H9 (cell line): ENCODE data around the gene AP4M1. TPM values are rescaled to one million over a fixed set of nuclear protein-coding genes. Genes with fewer than 3 reads are reported as not detected.

ENCODE experiments used
- DNase-seq: peaks from one replicate; pipeline ENCODE4 v3.0.0-alpha.2; 2017
- H2AFZ ChIP-seq: one replicate; pipeline ENCODE4 v1.6.1; 2013; ENCODE audit warnings: mild to moderate bottlenecking, low read length, control low read depth, moderate library complexity
- H2AK5ac ChIP-seq: 2 replicates; pipeline ENCODE4 v1.6.1; 2013; ENCODE audit warnings: low read length, control low read depth, mixed read lengths; ENCODE audit not compliant: insufficient read length
- H2BK120ac ChIP-seq: one replicate; pipeline ENCODE4 v1.6.1; 2013; ENCODE audit warnings: low read depth, mild to moderate bottlenecking, low read length, control low read depth, inconsistent platforms; ENCODE audit not compliant: poor library complexity, severe bottlenecking
- H2BK12ac ChIP-seq: 2 replicates; pipeline ENCODE4 v1.6.1; 2013; ENCODE audit warnings: low read length, control low read depth, mixed read lengths, low read depth; ENCODE audit not compliant: insufficient read length
- H2BK15ac ChIP-seq: 2 replicates; pipeline ENCODE4 v1.6.1; 2013; ENCODE audit warnings: low read depth, low read length, control low read depth
- H2BK20ac ChIP-seq: one replicate; pipeline ENCODE4 v1.6.1; 2013; ENCODE audit warnings: low read depth, mild to moderate bottlenecking, low read length, control low read depth, inconsistent platforms; ENCODE audit not compliant: poor library complexity, severe bottlenecking
- H2BK5ac ChIP-seq: 2 replicates; pipeline ENCODE4 v1.6.1; 2013; ENCODE audit warnings: low read length, control low read depth, mixed read lengths; ENCODE audit not compliant: insufficient read length
- H3K14ac ChIP-seq: 2 replicates; pipeline ENCODE4 v1.6.1; 2013; ENCODE audit warnings: low read length, control low read depth; ENCODE audit not compliant: insufficient read depth
- H3K18ac ChIP-seq: 2 replicates; pipeline ENCODE4 v1.6.1; 2013; ENCODE audit warnings: low read depth, mild to moderate bottlenecking, mixed read lengths, low read length, control low read depth; ENCODE audit not compliant: insufficient read length
- H3K23ac ChIP-seq: 2 replicates; pipeline ENCODE4 v1.6.1; 2013; ENCODE audit warnings: low read length, control low read depth, mixed read lengths, low read depth; ENCODE audit not compliant: insufficient read length
- H3K23me2 ChIP-seq: 2 replicates; pipeline ENCODE4 v1.6.1; 2013; ENCODE audit warnings: low read depth, mild to moderate bottlenecking, mixed read lengths, low read length, control low read depth; ENCODE audit not compliant: insufficient read length, poor library complexity, severe bottlenecking
- H3K27ac ChIP-seq: 2 replicates; pipeline ENCODE4 v1.5.1; 2013; ENCODE audit warnings: low read length, control low read depth, mixed read lengths, low read depth; ENCODE audit not compliant: insufficient read length
- H3K27me3 ChIP-seq: 2 replicates; pipeline ENCODE4 v1.6.1; 2013; ENCODE audit warnings: low read length, control low read depth, inconsistent platforms; ENCODE audit not compliant: insufficient read depth
- H3K4ac ChIP-seq: 2 replicates; pipeline ENCODE4 v1.6.1; 2013; ENCODE audit warnings: low read depth, mild to moderate bottlenecking, control low read depth, inconsistent platforms, low read length, moderate library complexity
- H3K4me1 ChIP-seq: 2 replicates; pipeline ENCODE4 v1.6.1; 2013; ENCODE audit warnings: low read length, control low read depth, inconsistent platforms; ENCODE audit not compliant: insufficient read depth
- H3K4me2 ChIP-seq: 2 replicates; pipeline ENCODE4 v1.6.1; 2013; ENCODE audit warnings: low read length, control low read depth, mixed read lengths; ENCODE audit not compliant: insufficient read length, insufficient read depth
- H3K56ac ChIP-seq: 2 replicates; pipeline ENCODE4 v1.6.1; 2013; ENCODE audit warnings: low read depth, mild to moderate bottlenecking, mixed read lengths, low read length, control low read depth; ENCODE audit not compliant: insufficient read length
- H3K79me1 ChIP-seq: 2 replicates; pipeline ENCODE4 v1.6.1; 2013; ENCODE audit warnings: low read depth, mild to moderate bottlenecking, moderate library complexity, low read length, control low read depth, inconsistent platforms; ENCODE audit not compliant: insufficient read depth, poor library complexity, severe bottlenecking
- H3K79me2 ChIP-seq: 2 replicates; pipeline ENCODE4 v1.6.1; 2013; ENCODE audit warnings: low read length, control low read depth, inconsistent platforms; ENCODE audit not compliant: insufficient read depth
- H3K9ac ChIP-seq: 2 replicates; pipeline ENCODE4 v1.6.1; 2013; ENCODE audit warnings: low read length, control low read depth, mixed read lengths; ENCODE audit not compliant: insufficient read length; ENCODE audit errors: extremely low read depth
- H3K9me3 ChIP-seq: one replicate; pipeline ENCODE4 v1.6.1; 2013; ENCODE audit warnings: low read depth, low read length, inconsistent platforms; ENCODE audit not compliant: control insufficient read depth
- H3T11ph ChIP-seq: one replicate; pipeline ENCODE4 v1.6.1; 2013; ENCODE audit warnings: mild to moderate bottlenecking, low read length, control low read depth, inconsistent platforms
- H4K20me1 ChIP-seq: one replicate; pipeline ENCODE4 v1.6.1; 2013; ENCODE audit not compliant: control insufficient read depth, insufficient read length, insufficient read depth
- H4K5ac ChIP-seq: 2 replicates; pipeline ENCODE4 v1.6.1; 2013; ENCODE audit warnings: low read depth, mild to moderate bottlenecking, mixed read lengths, low read length, control low read depth; ENCODE audit not compliant: insufficient read length
- H4K8ac ChIP-seq: replicated peaks from 2 replicates; pipeline ENCODE4 v1.6.1; 2013; ENCODE audit warnings: low read length, control low read depth, mixed read lengths, low read depth; ENCODE audit not compliant: insufficient read length
- H4K91ac ChIP-seq: 2 replicates; pipeline ENCODE4 v1.6.1; 2013; ENCODE audit warnings: low read depth, mild to moderate bottlenecking, moderate library complexity, mixed read lengths, low read length, control low read depth; ENCODE audit not compliant: insufficient read length
- H3K27ac Mint-ChIP-seq, 3 experiments: 2 replicates in 2 of 3; 3 replicates in 1 of 3; pipeline ENCODE4 v1.8.0; 2020 to 2021; ENCODE audit warnings: mixed read lengths in 3 of 3, mild to moderate bottlenecking in 1 of 3, moderate library complexity in 1 of 3
- H3K27me3 Mint-ChIP-seq: 2 replicates; pipeline ENCODE4 v1.8.0; 2021; ENCODE audit warnings: low read depth, mild to moderate bottlenecking, moderate library complexity, mixed read lengths
- H3K36me3 Mint-ChIP-seq, 3 experiments: 2 replicates in 2 of 3; 3 replicates in 1 of 3; pipeline ENCODE4 v1.8.0; 2020 to 2021; ENCODE audit warnings: low read depth in 3 of 3, mixed read lengths in 3 of 3; ENCODE audit not compliant: insufficient read depth in 1 of 3
- H3K4me1 Mint-ChIP-seq, 2 experiments: 2 replicates each; pipeline ENCODE4 v1.8.0; 2020; ENCODE audit warnings: mixed read lengths in 2 of 2
- H3K4me3 Mint-ChIP-seq, 2 experiments: 2 replicates in 1 of 2; 3 replicates in 1 of 2; pipeline ENCODE4 v1.8.0; 2020 to 2021; ENCODE audit warnings: mild to moderate bottlenecking in 2 of 2, mixed read lengths in 2 of 2, moderate library complexity in 1 of 2
- H3K9me3 Mint-ChIP-seq, 2 experiments: 2 replicates in 1 of 2; 3 replicates in 1 of 2; pipeline ENCODE4 v1.8.0; 2020; ENCODE audit warnings: mild to moderate bottlenecking in 2 of 2, mixed read lengths in 2 of 2, moderate library complexity in 1 of 2
- WGBS: extraction: QIAGEN DNeasy Blood & Tissue Kit; methylation state at CpG from one replicate; pipeline ENCODE4 v1.1.7; 2013; ENCODE audit warnings: missing lambda C conversion rate, low lambda C conversion rate, mixed read lengths; ENCODE audit not compliant: insufficient read length; ENCODE audit errors: extremely low coverage; 5-methylcytosine and 5-hydroxymethylcytosine counted together
- microRNA-seq: library from miRNA; unstranded; fragments of <30 nt; microRNA quantifications from one replicate; pipeline ENCODE4, GENCODE V29; 2020; ENCODE audit warnings: borderline microRNAs expressed
- total RNA-seq: library from RNA; stranded (reverse); gene quantifications from 2 replicates; pipeline ENCODE4 v1.2.1, GENCODE V29; 2021
- TF ChIP-seq, protein P1 (sequence below): fragments of 200-600 bp; sonication (generic); conservative IDR thresholded peaks from 3 replicates; pipeline ENCODE4 v1.8.0; 2021; ENCODE audit warnings: antibody characterized with exemption, mild to moderate bottlenecking

Gene AP4M1
- total RNA-seq, 1 experiment from 2014 or later = 18.8 TPM

DNA sequence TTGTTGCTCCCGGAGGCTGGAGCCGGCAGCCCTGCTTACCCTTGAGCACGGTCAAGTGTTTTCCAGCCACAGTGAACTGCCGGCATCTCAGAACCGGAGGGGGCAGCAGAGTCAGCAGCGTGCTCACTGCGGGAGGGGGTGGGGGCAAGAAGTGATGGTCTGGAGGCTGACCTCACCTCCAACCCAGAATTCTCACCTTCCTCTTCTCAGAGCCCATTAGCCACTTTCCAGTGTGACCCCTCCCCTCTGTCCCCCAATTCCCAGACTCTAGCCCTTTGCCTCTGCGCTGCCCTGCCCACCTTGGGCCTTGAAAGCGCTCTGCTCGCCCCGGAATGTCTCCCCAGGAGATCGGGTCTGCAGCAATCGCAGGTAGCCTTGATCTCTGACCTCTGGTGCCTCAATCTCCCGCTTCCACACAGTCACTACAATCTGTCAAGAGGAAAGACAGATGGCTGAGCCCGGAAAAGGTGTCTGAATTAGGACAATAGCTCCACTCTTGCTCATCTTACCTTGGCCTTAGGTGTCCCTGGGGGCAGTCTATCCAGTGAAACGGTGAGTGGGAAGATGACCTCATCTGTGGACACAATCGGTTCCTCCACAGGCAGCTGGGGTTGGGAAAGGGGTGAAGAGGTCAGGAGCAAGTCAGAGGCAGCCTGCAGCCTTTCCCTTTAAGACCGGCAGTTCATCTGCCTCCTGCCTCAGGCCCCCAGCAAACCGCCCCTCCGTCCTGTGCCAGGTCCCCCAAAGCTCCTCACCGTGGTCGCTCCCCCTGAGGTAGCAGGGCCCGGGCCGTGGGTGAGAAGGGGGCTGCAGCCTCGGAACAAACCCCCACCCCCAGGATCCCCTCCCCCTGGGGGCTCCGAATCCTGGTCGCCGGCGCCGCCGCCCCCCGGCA lies 56.1 kb downstream of the AP4M1 start:
- Histone ChIP-seq H2BK120ac (no peak overlapping the region), H3K23me2 (peaks cover 10% of the 10 kb centered on the region), H3K56ac (no peak overlapping the region), H3K79me2 (no peaks in the 10 kb centered on the region), H2BK20ac (no peak overlapping the region), H4K91ac (no peak overlapping the region), H3K27ac (no peak overlapping the region), H3K9me3 (no peaks in the 10 kb centered on the region), H3K14ac (peak overlapping the region; percentile 46; the same call in 1 of the 2 replicates), H2BK5ac (no peak overlapping the region), H2AFZ (no peak overlapping the region), H3K4me2 (peak overlapping the region; percentile 92), H3T11ph (no peak overlapping the region), H3K27me3 (no peaks in the 10 kb centered on the region), H4K5ac (no peak overlapping the region), H3K9ac (peak overlapping the region; percentile 68), H3K18ac (no peak overlapping the region), H3K4me1 (no peaks in the 10 kb centered on the region; the same call in 1 of the 2 replicates), H4K8ac (no peak overlapping the region), H2AK5ac (no peak overlapping the region), H3K79me1 (peaks cover 2% of the 10 kb centered on the region), H2BK15ac (no peak overlapping the region), H4K20me1 (no peaks in the 10 kb centered on the region), H2BK12ac (no peak overlapping the region), H3K4ac (no peak overlapping the region), H3K23ac (no peak overlapping the region)
- Mint-ChIP-seq H3K27me3 (no peaks in the 10 kb centered on the region; the same call in 1 of the 2 replicates), H3K4me3 (peak overlapping the region; percentile 75 to 82), H3K9me3 (no peaks in the 10 kb centered on the region), H3K4me1 (peaks cover 12 to 28% of the 10 kb centered on the region in 2 experiments), H3K27ac (peak overlapping the region in 2 of 3 experiments; percentile 7 to 92; a peak in 2 of 7 replicates), H3K36me3 (peaks cover 17 to 45% (median 42%) of the 10 kb centered on the region in 3 experiments; a peak in 6 of 7 replicates)
- DNase-seq = peak; percentile 62
- TF ChIP-seq, protein P1, sequence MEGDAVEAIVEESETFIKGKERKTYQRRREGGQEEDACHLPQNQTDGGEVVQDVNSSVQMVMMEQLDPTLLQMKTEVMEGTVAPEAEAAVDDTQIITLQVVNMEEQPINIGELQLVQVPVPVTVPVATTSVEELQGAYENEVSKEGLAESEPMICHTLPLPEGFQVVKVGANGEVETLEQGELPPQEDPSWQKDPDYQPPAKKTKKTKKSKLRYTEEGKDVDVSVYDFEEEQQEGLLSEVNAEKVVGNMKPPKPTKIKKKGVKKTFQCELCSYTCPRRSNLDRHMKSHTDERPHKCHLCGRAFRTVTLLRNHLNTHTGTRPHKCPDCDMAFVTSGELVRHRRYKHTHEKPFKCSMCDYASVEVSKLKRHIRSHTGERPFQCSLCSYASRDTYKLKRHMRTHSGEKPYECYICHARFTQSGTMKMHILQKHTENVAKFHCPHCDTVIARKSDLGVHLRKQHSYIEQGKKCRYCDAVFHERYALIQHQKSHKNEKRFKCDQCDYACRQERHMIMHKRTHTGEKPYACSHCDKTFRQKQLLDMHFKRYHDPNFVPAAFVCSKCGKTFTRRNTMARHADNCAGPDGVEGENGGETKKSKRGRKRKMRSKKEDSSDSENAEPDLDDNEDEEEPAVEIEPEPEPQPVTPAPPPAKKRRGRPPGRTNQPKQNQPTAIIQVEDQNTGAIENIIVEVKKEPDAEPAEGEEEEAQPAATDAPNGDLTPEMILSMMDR = no peak
- no CpG with 5 or more reads among the region's 32 CpGs for WGBS

Small RNA genes lying within 50 kb of the gene (microRNA-seq; reads per million reads assigned to microRNA genes)
- gene MIR106B (1,145 reads per million, percentile 95 among the genes with 10 or more reads in this experiment), gene MIR25 (128 reads per million, percentile 76 among the genes with 10 or more reads in this experiment), gene MIR4658 (not detected), gene MIR93 (2,017 reads per million, percentile 97 among the genes with 10 or more reads in this experiment)

Other genes starting within 250 kb of the AP4M1 start
- gene OR2AE1, start 224.6 kb upstream of the AP4M1 start, total RNA-seq = not detected in 2 replicates
- gene TRIM4, start 182.1 kb upstream of the AP4M1 start, total RNA-seq = 6.9 and 7.3 TPM in 2 replicates
- 1.4 and 2.3 TPM in 2 replicates for gene GJC3, start 172.0 kb upstream of the AP4M1 start, total RNA-seq
- gene AZGP1, start 125.6 kb upstream of the AP4M1 start, total RNA-seq = 0.24 TPM in 1 of 2 replicates, not detected in the other
- 28.2 and 29.8 TPM in 2 replicates for gene ZKSCAN1, start 86.0 kb upstream of the AP4M1 start, total RNA-seq
- 23.5 and 24.3 TPM in 2 replicates for gene ZSCAN21, start 51.9 kb upstream of the AP4M1 start, total RNA-seq
- gene ZNF3, start 19.9 kb upstream of the AP4M1 start, total RNA-seq = 60.4 and 62.8 TPM in 2 replicates
- 140 and 144 TPM in 2 replicates for gene COPS6, start 12.7 kb upstream of the AP4M1 start, total RNA-seq
- gene MCM7, start 246 bp upstream of the AP4M1 start, total RNA-seq = 387 and 390 TPM in 2 replicates
- 87.1 and 88.9 TPM in 2 replicates for gene TAF6, start 17.7 kb downstream of the AP4M1 start, total RNA-seq
- 10.4 and 12.3 TPM in 2 replicates for gene CNPY4, start 18.0 kb downstream of the AP4M1 start, total RNA-seq
- 1.6 and 1.9 TPM in 2 replicates for gene MBLAC1, start 25.3 kb downstream of the AP4M1 start, total RNA-seq
- gene LAMTOR4, start 47.3 kb downstream of the AP4M1 start, total RNA-seq = 164 and 179 TPM in 2 replicates
- gene TRAPPC14, start 57.1 kb downstream of the AP4M1 start, total RNA-seq = 31.8 and 32.8 TPM in 2 replicates
- 6.0 and 7.0 TPM in 2 replicates for gene GAL3ST4, start 67.0 kb downstream of the AP4M1 start, total RNA-seq
- gene GPC2, start 75.7 kb downstream of the AP4M1 start, total RNA-seq = 39.5 and 45.2 TPM in 2 replicates
- 2.6 and 3.1 TPM in 2 replicates for gene STAG3, start 76.3 kb downstream of the AP4M1 start, total RNA-seq
- 0.50 and 0.70 TPM in 2 replicates for gene PVRIG, start 118.3 kb downstream of the AP4M1 start, total RNA-seq
- gene SPDYE3, start 206.1 kb downstream of the AP4M1 start, total RNA-seq = not detected in 2 replicates